HG02884 (cell line): ENCODE results near the gene RSU1.

ENCODE experiments used
- ATAC-seq: cut with Tn5 transposase; IDR thresholded peaks from one replicate; pipeline ENCODE4 v1.9.1; 2021; ENCODE audit warnings: mild to moderate bottlenecking, moderate library complexity; ENCODE audit not compliant: unreplicated experiment

RSU1 gene

DNA sequence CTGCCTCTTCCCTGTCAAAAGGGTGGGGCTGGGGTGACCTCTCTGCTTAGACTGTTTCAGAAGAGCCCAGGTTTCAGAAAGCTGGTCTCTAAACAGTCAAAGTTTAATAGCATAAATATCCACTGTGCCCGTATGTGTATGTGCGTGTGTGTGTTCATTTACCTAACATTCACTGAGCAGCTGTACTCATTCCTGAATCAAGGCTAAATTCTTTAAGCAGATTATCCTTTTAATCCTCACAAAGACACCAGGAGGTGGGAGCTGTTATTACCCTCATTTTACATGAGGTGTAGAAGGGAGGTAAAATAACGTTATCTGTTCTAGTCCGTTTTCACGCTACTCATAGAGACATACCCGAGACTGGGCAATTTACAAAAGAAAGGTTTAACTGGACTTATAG is 72.2 kb downstream of the RSU1 start:
- ATAC-seq: no peak

DNA sequence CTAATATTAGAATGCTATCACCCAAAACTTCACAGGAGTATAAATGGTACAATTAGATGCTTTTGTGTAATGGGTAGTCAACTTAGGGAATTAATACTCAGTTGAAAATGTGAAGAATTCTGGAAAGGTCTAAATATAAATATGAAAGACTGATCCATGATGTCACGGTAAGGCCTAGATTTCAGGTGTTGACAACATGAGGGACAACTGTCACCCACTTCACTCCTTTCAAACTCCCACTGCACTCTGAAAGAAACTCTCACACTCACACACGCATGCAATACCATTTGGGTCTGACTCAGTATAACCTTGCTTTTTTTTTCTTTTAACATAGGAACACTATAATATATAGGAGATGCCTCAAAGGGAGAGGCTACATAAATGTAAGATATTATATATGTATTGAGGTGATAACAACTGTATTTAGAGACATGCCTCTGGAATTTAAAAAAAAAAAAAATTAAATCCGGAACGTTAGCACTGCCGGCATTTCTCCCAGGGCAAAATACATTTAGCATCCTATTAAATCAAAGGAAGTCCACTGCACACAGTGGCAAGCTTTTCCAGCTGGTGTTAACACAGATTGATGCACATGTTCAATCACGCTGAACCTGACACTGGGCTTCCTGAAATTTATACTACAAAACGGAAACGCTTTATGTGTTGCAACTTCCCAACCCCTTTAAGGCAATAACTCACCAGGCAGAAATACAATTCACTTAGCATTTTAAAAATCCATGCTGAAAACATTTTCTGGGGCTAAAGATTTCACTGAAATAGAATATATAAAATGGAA is 74.9 kb downstream of the RSU1 start:
- ATAC-seq: no peak

DNA sequence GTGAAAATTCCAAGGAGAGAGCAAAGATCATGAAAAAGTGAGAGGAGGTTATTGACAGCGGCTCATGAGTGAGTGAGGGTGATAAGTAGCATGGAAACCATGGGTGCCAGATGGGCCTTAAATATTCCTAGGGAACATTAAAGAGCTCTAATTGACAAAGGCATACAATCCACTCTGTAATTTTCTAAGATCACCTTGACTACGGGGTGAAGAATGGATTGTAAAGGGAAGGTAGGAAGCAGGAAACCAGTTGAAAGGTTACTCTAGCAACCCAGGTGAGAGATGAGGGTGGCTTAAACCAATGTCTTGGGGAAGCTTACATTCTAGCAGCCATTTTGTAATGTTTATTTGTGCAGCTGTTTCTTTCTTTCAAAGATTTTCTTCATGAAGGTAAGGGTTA is 75.7 kb downstream of the RSU1 start:
- ATAC-seq: no peak

DNA sequence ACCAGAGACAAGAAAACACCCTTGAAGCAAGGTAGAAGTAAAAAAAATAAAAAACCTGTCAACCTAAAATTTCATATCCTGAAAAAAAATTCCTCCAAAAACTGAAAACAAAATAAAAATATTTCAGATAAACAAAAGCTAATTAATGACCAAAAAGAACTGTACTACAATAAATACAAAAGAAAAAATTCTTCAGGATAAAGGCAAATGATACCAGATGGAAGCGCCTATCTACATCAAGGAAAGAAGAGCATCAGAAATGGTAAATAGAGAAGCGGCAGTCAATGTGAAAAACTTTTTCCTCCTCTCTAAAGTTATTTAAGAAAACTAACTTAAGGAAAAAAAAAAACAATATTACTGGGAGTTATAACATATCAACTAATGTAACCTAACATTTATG is 79.8 kb downstream of the RSU1 start:
- no peak for ATAC-seq

DNA sequence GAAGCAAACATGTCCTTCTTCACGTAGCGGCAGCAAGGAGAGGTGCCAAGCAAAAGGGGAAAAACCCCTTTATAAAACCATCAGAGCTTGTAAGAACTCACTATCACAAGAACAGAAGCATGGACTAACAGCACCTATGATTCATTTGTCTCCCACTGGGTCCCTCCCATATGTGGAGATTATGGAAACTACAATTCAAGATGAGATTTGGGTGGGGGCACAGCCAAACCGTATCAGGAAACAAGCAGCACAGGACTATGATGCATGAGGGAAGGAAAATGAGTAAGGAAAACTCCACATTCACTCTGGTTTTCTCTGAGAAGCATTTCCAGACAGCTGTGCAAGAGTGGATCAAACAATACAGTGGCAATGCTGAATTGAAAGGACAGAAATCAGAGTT is 81.6 kb downstream of the RSU1 start:
- ATAC-seq: no peak

DNA sequence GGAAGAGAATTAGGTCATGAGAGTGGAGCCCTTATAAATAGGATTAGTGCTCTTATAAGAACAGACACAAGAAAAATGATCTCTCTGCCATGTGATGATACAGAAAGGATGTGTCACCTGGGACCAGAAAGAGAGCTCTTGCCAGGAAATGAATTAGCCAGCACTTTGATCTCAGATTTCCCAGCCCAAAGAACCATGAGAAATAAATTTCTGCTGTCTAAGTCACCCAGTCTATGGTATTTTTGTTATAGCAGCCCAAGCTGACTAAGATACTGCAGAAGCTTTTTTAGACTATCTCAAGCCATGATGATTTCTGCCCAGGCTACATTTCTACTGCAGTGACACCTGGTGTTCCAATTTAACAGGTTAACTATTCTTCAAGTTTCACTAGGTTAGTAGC is 84.8 kb downstream of the RSU1 start:
- no peak for ATAC-seq

DNA sequence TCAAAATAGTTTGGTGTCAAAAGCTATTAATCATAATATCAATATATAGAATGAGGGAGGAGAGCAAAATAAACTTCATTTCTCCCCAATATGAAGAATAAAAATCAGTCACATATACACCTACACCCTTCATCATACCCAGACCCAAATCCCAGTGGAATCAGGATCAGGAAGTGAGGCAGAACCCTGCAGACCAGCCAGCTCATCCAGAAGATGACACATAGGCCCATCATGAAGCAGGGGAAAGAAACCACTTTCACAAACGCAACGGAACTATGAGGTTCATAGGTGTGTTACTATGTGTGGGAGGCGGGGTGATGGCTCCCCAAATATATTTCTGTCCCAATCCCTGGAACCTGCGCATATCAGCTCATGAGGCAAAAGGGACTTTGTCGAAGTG is 89.0 kb downstream of the RSU1 start:
- ATAC-seq: no peak

DNA sequence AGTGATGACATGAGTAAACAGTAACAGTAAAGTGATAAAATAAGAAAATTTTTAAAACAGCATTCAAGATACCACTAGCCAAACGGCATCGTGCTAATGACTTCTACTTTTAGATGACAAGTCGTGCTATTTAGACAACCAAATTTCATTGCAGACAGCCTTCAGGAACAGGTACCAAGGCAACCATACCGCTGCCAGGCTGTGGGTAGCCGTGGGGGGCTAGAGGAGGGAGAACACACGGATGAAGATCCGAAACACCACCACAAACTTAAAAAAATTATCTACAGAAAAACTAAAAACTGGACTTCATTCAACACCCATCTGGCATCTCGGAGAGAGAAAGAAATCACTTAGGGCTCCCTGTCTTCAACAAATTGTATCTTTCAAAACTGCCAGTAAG is 89.6 kb downstream of the RSU1 start:
- ATAC-seq: no peak

DNA sequence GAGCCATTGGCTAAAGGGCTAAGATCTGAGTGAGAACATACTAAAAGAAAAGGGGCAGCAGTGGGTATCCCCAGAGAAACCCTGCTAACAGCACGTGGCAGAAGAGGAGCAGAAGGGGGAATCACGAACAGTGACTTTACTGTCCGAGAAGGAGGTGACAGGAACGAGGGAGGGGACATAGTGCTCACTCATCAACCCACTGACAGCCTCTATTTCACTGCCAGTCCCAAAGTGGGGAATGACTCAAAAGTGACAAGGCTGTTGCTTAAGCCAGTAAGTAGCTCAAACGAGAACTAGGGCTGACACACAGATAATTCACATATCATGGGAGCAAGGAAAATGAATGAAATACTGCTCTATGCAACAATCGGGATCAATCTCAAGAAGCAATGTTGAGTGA is 92.7 kb downstream of the RSU1 start:
- ATAC-seq: no peak

DNA sequence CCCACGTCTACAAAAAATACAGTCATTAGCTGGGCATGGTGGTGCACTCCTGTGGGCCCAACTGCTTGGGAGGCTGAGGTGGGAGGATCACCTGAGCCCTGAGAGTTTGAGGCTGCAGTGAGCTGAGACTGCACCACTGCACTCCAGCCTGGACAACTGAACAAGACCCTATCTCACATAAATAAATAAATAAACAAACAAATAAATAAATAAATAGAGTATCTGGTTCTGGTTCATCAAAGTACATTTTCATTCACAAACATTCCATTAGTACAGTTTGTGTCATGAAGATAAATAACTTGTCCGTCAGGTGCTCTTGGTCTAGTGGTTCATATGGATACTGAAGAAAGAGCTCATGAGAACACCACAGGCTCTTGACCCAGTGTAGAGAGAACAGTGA is 96.4 kb downstream of the RSU1 start:
- ATAC-seq: no peak

DNA sequence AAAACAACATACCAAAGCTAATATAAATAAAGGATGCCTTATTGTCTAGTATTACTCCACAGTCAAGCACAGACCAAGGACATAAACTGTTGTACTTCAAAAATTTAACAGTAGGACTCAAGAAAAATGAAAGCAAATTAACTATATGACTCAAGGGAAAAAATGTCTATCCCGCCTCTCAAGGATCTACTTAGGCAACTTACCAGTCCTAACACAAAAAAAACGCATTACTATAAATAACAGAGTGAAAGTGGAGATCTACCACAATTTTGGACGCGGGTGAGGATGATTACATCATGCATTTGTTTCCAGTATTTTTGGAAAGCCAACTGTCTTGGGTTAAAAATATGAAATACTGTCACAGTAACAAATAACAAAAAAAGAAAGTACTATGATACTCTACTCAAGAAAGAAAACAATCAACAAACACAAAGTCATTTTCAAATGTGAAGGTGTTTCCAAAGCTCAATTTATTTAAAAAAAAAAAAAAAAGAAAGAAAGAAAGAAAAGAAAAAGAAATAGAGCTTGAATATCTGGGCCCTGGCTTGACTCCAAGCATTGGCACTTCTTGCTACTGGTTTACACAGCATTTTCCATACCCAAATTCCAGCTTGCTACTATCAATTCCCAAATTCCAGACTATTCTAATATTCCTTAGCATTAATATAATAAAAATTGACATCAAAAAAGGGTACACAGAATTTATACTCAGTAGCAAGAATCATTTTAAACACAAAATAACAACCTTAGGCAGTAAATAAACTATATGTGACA is 99.4 kb downstream of the RSU1 start:
- no peak for ATAC-seq

DNA sequence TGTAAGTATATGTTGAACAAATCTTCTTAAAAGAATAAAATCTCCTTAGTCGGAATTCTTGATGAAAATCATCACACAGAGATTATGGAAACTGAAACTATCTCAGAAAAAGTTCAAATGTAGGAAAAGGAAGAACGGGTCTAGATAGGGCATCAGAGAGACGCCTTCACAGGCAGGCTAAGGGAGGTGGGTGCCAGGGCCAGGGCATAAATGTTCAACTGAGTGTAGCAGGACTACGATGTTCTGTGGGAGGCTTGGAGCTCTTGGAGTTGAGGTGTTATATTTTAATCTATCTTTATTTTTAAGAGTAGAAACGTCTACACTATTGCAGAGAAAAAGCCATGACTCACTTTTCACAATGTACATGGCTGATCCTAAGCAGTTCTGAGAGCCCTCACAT is 101.2 kb downstream of the RSU1 start:
- no peak for ATAC-seq

DNA sequence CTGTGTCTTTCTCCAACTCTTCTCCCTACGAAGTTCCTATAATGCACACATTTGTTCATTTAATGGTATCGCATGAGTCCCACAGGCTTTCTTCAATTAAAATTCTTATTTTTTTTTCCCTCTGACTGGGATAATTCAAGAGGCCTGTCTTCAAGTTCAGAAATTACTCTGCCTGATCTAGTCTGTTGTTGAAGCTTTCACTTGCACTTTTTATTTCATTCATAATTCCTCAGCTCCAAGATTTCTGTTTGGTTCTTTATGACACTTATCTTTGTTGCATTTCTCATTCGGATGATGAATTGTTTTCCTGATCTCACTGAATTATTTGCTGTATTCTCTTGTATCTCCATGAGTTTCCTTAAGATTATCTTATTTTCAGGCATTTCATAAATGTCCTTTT is 103.9 kb downstream of the RSU1 start:
- ATAC-seq: no peak

DNA sequence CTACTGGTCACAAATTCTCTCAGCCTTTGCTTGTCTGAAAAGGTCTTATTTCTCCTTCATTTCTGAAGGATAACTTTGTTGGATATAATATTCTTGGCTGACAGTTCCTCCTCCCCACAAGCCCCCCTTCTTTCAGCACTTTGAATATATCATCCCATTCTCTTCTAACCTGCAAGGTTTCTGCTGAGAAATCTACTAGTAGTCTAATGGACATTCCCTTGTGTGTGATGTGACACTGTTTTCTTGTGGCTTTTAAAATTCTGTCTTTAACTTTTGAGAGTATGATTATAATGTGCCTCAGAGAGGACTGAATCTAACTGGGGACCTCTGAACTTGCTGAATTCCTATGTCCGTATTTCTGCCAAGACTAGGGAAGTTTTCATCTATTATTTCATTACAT is 104.3 kb downstream of the RSU1 start:
- ATAC-seq: no peak

DNA sequence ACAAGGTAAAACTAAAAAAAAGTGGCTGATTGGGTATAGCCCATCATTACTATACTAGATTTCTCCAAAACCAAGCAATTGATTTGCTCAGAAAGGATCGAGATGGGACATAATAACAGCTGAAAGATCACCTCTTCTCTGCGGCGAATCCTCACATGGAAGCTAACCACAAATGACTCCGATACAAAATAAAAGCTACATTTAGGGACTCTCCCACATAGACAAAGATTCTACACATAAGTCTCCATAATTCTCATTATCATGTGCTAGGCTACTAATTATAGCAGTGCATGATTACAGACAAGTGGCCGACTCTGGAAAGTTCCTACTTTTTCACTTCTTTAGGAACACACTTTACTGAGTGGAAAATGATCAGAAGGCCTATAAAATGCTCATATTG is 116.9 kb downstream of the RSU1 start:
- ATAC-seq: no peak

DNA sequence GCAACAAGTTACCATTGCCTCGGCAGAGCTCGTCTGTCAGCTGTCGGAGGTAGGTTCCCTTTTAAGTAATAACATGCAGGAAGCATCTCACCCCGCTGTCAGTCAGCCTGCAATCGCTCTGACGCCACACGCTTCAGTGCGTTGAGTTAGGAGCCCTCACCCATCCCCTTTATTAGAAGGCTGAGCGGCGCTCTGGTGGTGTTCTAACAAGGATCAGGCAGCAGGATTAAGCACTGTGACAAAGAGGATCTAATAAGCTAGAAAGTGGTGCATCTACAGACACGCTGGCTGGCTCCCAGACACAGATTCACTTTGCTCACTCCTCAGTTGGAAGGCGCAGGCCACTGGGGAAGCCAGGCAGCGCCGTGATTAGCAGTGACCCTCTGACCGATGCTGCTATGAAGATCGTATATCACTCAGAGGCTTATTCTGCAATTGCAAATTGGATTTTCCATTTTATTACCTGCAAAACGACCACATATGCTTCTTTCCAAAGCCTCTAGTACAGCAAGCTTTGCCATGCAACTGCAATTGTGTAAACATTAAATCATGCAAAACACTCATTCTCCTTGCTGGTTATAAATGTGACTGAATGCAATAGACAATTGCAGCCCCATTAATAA is 117.7 kb downstream of the RSU1 start:
- no peak for ATAC-seq

DNA sequence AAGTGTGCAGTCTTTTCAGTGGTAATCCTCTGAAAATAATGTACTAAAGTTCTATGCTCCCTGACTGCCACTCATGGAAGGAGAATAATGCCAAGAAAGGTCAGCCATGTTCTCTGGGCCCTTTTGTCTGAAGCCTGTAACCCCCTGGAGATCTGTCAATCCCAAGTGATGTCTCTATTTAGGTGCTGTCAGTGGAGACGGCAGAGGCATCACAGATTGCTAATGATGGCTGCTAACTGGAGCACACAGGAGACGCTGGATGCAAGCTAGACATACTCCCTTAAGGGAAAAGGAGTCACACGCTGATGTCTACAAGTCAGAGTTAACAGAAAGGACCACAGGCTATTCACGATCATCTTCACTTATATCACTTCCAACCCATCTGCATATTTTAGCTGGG is 118.8 kb downstream of the RSU1 start:
- no peak for ATAC-seq

DNA sequence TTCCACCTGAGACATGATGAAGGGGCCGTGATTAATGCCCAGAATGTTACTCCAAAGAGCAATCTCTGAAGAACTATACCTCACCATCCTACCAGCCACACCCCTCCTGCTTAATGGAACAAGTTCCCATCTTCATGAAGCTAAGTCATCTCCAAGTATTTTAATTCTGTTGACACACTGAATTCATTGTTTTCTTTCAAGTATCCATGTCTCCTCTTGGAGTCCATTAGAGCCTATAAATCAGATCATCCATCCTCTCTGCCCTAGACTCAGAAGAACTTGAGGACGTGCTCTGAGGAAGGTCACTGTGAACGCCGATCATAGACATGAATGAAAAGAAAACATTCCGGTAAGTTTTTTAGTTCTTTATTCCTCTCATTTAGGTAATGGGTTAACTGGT is 126.8 kb downstream of the RSU1 start:
- no peak for ATAC-seq

DNA sequence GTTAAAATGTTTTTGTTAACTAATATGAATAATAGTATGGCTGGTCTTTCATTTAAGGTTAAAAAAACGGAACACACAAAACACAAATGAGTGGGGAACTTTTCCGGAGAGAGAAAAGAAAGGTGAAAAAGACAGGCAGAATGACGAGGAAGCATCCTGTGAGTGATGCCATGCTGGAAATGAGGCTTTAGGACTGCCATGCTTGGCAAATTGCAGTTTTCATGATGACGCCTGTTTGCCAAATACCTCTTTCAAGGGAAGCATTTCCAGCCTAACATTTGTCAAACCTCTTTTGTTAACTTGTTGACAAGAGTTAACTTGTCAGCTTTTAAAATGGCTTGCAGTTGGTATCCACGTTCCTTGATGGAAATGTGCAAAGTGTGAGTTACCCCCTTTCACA is 127.5 kb downstream of the RSU1 start:
- ATAC-seq: no peak

DNA sequence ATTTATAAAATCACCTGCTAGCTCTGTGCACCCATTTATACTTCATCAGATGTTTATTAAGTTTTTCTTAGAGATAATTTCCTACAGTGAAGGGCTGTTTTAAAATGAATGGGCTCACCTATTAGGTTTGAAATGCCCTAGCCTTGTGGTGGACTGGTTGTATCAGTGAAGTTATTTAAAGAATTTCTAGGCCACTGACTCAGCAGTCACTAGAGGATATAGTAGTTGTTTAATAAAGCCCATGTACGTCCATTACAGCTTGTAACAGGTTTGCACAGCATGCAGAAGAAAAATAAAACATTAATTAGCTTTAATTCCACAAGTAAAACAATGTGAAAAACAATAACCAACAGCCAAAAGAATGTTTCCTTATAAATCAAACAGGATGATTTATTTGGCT is 128.0 kb downstream of the RSU1 start:
- ATAC-seq: no peak

DNA sequence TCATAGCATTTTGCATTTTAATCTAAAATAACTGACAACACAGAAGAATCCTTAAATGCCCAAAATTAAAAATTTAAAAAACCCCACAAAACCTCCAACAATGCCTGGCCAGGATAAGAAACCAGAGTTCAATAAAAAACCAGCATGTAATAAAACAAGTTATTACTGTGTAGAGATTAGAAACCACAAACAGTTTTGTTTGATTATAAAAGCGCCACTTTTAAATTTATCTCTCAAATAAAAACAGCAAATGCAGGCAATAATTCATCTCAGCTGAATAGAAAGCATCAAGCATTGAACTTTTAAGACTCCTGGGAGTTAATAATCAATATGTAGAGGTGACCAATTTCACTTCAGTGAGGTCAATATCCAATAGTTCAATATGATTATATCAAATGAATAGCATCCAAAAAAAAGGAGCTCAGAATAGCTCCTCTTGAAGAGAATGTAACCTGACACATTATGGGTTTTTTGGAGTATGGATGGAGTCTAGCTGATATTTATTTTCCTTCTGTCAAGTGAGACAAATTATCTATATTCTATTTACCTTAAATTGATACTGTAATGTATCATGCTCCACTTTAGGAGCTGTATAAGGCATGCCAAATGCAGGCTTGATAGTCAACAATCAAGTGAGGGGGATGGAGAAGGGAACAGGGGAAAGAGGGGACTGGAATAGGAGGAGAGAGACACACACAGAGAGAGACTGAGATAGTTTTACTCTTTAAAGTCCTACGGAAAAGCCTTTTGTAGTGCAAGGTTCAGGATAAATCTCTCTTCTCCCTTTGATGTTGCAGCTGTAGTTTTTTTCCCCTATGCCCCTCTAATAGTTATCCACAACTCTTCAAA is 130.9 kb downstream of the RSU1 start:
- no peak for ATAC-seq
